HepG2 (cell line): ENCODE data around the gene CDH12.

Experiments
- CTCF ChIP-seq: sonication (generic); formaldehyde crosslinking; IDR thresholded peaks from 2 replicates; pipeline ENCODE4 v1.5.0; 2020; ENCODE audit warnings: mild to moderate bottlenecking, missing genetic modification reagents, moderate library complexity
- FOSL1 ChIP-seq: sonication (generic); formaldehyde crosslinking; IDR thresholded peaks from 2 replicates; pipeline ENCODE4 v1.9.0; 2021; ENCODE audit warnings: missing genetic modification reagents, borderline replicate concordance
- JUN ChIP-seq: sonication (generic); formaldehyde crosslinking; IDR thresholded peaks from 2 replicates; pipeline ENCODE4 v1.4.0; 2020; ENCODE audit warnings: mild to moderate bottlenecking, missing genetic modification reagents
- KDM5A ChIP-seq: fragments of 200-600 bp; sonication (generic); IDR thresholded peaks from 2 replicates; pipeline ENCODE4 v1.7.0; 2018; ENCODE audit warnings: antibody characterized with exemption, mild to moderate bottlenecking, low read length, borderline replicate concordance
- MAFK ChIP-seq, 2 experiments: IDR thresholded peaks in 1 of 2; conservative IDR thresholded peaks in 1 of 2; 2 replicates each; pipeline ENCODE4 v1.6.1; 2011; ENCODE audit warnings: improper control_type of control experiment in 2 of 2, low read length in 2 of 2
- MTA3 ChIP-seq: sonication (generic); formaldehyde crosslinking; IDR thresholded peaks from 2 replicates; pipeline ENCODE4 v1.4.0; 2020; ENCODE audit warnings: missing genetic modification reagents
- MZF1 ChIP-seq: sonication (generic); formaldehyde crosslinking; IDR thresholded peaks from 2 replicates; pipeline ENCODE4 v1.8.1; 2023; ENCODE audit warnings: mild to moderate bottlenecking, missing genetic modification reagents, borderline replicate concordance
- ONECUT2 ChIP-seq: sonication (generic); formaldehyde crosslinking; IDR thresholded peaks from 2 replicates; pipeline ENCODE4 v1.4.0; 2020; ENCODE audit warnings: missing genetic modification reagents
- SOX6 ChIP-seq, 2 experiments: fragments of 450-650 bp in 1 of 2; sonication (generic) in 1 of 2; formaldehyde crosslinking in 1 of 2; IDR thresholded peaks; 2 replicates each; pipeline versions ENCODE4 v1.4.0 to v1.6.1; 2017 to 2020; ENCODE audit warnings: antibody characterized with exemption in 1 of 2, mild to moderate bottlenecking in 1 of 2, missing genetic modification reagents in 1 of 2
- ZHX1 ChIP-seq: sonication (generic); formaldehyde crosslinking; IDR thresholded peaks from 2 replicates; pipeline ENCODE4 v1.8.1; 2022; ENCODE audit warnings: low read depth, mild to moderate bottlenecking, missing genetic modification reagents
- ZKSCAN5 ChIP-seq: sonication (generic); formaldehyde crosslinking; IDR thresholded peaks from 2 replicates; pipeline ENCODE4 v1.5.1; 2020; ENCODE audit warnings: mild to moderate bottlenecking, missing genetic modification reagents
- ZMYM3 ChIP-seq: sonication (generic); formaldehyde crosslinking; IDR thresholded peaks from 2 replicates; pipeline ENCODE4 v1.5.1; 2020; ENCODE audit warnings: mild to moderate bottlenecking, missing genetic modification reagents
- ZNF781 ChIP-seq: sonication (generic); formaldehyde crosslinking; IDR thresholded peaks from 2 replicates; pipeline ENCODE4 v1.5.1; 2020; ENCODE audit warnings: borderline replicate concordance, mild to moderate bottlenecking, missing genetic modification reagents; ENCODE audit errors: not compliant biosample characterization
- TF ChIP-seq, protein P1 (sequence below): sonication (generic); formaldehyde crosslinking; IDR thresholded peaks from 2 replicates; pipeline ENCODE4 v1.5.0; 2020; ENCODE audit warnings: missing genetic modification reagents

DNA sequence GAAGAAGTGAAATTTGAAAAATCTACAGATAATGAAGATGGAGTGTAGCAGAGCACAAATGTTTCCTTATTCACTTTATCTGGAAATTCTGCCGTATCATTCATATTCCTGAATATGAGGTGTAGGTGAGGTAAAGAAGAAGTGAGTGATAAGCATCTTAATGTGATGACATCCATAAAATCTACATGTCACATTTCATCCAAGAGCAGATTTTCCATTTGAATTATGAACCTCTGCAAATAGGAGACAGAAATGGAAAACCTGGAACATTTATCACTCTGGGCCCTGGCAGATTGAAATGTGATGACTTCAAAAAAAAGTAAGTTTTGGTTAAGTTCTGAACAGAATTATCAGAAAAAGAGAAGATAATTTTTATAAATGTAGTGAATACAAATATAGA, 240.2 kb downstream of the CDH12 start:
- TF ChIP-seq SOX6 (IDR thresholded peaks at IDR 0.05) (no peak), SOX6 (CRISPR knock-in tag; IDR thresholded peaks at IDR 0.05) (no peak), KDM5A (no peak), CTCF (CRISPR knock-in tag) (no peak), MZF1 (no peak), ZHX1 (CRISPR knock-in tag) (no peak), FOSL1 (CRISPR knock-in tag) (no peak), ZKSCAN5 (CRISPR knock-in tag) (no peak), MTA3 (CRISPR knock-in tag) (no peak), JUN (CRISPR knock-in tag) (no peak), MAFK (conservative IDR thresholded peaks at IDR 0.05 in 1 of 2, IDR thresholded peaks at IDR 0.05 in 1 of 2; ENCODE audit: low read length in 2 of 2) (no peak), ZNF781 (no peak), ONECUT2 (CRISPR knock-in tag) (no peak), ZMYM3 (CRISPR knock-in tag) (no peak)
- TF ChIP-seq, protein P1, sequence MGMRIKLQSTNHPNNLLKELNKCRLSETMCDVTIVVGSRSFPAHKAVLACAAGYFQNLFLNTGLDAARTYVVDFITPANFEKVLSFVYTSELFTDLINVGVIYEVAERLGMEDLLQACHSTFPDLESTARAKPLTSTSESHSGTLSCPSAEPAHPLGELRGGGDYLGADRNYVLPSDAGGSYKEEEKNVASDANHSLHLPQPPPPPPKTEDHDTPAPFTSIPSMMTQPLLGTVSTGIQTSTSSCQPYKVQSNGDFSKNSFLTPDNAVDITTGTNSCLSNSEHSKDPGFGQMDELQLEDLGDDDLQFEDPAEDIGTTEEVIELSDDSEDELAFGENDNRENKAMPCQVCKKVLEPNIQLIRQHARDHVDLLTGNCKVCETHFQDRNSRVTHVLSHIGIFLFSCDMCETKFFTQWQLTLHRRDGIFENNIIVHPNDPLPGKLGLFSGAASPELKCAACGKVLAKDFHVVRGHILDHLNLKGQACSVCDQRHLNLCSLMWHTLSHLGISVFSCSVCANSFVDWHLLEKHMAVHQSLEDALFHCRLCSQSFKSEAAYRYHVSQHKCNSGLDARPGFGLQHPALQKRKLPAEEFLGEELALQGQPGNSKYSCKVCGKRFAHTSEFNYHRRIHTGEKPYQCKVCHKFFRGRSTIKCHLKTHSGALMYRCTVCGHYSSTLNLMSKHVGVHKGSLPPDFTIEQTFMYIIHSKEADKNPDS (CRISPR knock-in tag), result no peak
